IMR-90 (cell line): ENCODE measurements around the gene HOXD13.

ENCODE experiments used
- BHLHE40 ChIP-seq: fragments of 150-350 bp; IDR thresholded peaks from 2 replicates; pipeline ENCODE4 v1.6.1; 2016; ENCODE audit warnings: mild to moderate bottlenecking, low read depth, low read length
- CEBPB ChIP-seq: IDR thresholded peaks from 2 replicates; pipeline ENCODE4 v1.6.1; 2012; ENCODE audit warnings: low read depth, low read length, improper control_type of control experiment
- FOS ChIP-seq: fragments of 150-350 bp; IDR thresholded peaks from 2 replicates; pipeline ENCODE4 v1.6.1; 2016; ENCODE audit warnings: low read depth, low read length
- MAFK ChIP-seq: IDR thresholded peaks from 2 replicates; pipeline ENCODE4 v1.6.1; 2012; ENCODE audit warnings: low read depth, low read length, improper control_type of control experiment
- MAZ ChIP-seq: IDR thresholded peaks from 2 replicates; pipeline ENCODE4 v1.6.1; 2012; ENCODE audit warnings: low read depth, mild to moderate bottlenecking, low read length, improper control_type of control experiment, moderate library complexity, borderline replicate concordance
- MXI1 ChIP-seq: IDR thresholded peaks from 2 replicates; pipeline ENCODE4 v1.6.1; 2012; ENCODE audit warnings: low read depth, mild to moderate bottlenecking, low read length, moderate library complexity, borderline replicate concordance
- NFE2L2 ChIP-seq: fragments of 150-350 bp; IDR thresholded peaks from 2 replicates; pipeline ENCODE4 v1.6.1; 2016; ENCODE audit warnings: low read depth, mild to moderate bottlenecking, low read length
- POLR2A ChIP-seq: IDR thresholded peaks from 2 replicates; pipeline ENCODE4 v1.6.1; 2012; ENCODE audit warnings: mild to moderate bottlenecking, low read depth, low read length
- RAD21 ChIP-seq: IDR thresholded peaks from 2 replicates; pipeline ENCODE4 v1.6.1; 2012; ENCODE audit warnings: low read length, improper control_type of control experiment
- RCOR1 ChIP-seq: IDR thresholded peaks from 2 replicates; pipeline ENCODE4 v1.6.1; 2012; ENCODE audit warnings: mild to moderate bottlenecking, low read length, improper control_type of control experiment; ENCODE audit not compliant: insufficient replicate concordance
- TF ChIP-seq, protein P1 (sequence below): conservative IDR thresholded peaks from 2 replicates; pipeline ENCODE4 v1.5.1; 2012; ENCODE audit warnings: mild to moderate bottlenecking, low read depth, low read length, improper control_type of control experiment
- TF ChIP-seq, protein P2 (sequence below): fragments of 150-350 bp; IDR thresholded peaks from 2 replicates; pipeline ENCODE4 v1.6.1; 2016; ENCODE audit warnings: low read depth, mild to moderate bottlenecking, low read length, moderate library complexity, borderline replicate concordance
- TF ChIP-seq, protein P3 (sequence below): fragments of 150-350 bp; IDR thresholded peaks from 2 replicates; pipeline ENCODE4 v1.6.1; 2017; ENCODE audit warnings: mild to moderate bottlenecking, antibody characterized with exemption, low read length, low read depth

DNA sequence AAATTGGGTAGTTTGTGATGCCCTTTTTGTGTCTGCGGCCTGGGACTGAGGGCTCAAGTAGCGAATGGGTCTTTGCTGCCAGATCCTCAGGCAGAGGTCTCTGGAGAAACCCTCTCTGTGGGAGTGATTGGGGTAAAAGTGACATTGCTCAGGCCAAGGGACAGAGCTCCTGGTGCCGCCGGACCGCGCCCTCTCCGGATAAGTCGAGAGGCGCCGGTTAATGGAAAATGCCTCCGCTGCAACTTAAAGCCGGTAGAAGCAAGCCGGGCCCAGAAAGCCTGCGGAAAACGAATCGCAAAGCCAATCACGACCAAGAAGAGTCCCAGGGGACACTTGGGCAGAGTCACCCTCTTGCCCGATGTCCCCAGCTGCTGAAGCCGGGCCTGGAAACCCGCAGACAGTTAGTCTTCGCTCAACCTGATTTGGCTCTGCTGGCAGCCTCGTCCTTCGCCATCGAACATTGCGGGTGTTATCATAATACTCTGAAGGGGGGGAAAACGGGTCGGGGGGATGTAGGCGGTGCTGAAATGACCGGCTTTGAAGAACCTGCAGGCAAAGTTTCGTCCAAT, 6.7 kb downstream of the HOXD13 start:
- TF ChIP-seq, protein P1, sequence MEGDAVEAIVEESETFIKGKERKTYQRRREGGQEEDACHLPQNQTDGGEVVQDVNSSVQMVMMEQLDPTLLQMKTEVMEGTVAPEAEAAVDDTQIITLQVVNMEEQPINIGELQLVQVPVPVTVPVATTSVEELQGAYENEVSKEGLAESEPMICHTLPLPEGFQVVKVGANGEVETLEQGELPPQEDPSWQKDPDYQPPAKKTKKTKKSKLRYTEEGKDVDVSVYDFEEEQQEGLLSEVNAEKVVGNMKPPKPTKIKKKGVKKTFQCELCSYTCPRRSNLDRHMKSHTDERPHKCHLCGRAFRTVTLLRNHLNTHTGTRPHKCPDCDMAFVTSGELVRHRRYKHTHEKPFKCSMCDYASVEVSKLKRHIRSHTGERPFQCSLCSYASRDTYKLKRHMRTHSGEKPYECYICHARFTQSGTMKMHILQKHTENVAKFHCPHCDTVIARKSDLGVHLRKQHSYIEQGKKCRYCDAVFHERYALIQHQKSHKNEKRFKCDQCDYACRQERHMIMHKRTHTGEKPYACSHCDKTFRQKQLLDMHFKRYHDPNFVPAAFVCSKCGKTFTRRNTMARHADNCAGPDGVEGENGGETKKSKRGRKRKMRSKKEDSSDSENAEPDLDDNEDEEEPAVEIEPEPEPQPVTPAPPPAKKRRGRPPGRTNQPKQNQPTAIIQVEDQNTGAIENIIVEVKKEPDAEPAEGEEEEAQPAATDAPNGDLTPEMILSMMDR = no peak
- TF ChIP-seq POLR2A = no peak
- TF ChIP-seq MXI1 = no peak
- TF ChIP-seq FOS = no peak
- TF ChIP-seq MAFK = no peak
- TF ChIP-seq BHLHE40 = no peak
- no peak for TF ChIP-seq MAZ
- TF ChIP-seq, protein P2, sequence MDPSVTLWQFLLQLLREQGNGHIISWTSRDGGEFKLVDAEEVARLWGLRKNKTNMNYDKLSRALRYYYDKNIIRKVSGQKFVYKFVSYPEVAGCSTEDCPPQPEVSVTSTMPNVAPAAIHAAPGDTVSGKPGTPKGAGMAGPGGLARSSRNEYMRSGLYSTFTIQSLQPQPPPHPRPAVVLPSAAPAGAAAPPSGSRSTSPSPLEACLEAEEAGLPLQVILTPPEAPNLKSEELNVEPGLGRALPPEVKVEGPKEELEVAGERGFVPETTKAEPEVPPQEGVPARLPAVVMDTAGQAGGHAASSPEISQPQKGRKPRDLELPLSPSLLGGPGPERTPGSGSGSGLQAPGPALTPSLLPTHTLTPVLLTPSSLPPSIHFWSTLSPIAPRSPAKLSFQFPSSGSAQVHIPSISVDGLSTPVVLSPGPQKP = no peak
- TF ChIP-seq RAD21 = no peak
- TF ChIP-seq RCOR1 = no peak
- TF ChIP-seq, protein P3, sequence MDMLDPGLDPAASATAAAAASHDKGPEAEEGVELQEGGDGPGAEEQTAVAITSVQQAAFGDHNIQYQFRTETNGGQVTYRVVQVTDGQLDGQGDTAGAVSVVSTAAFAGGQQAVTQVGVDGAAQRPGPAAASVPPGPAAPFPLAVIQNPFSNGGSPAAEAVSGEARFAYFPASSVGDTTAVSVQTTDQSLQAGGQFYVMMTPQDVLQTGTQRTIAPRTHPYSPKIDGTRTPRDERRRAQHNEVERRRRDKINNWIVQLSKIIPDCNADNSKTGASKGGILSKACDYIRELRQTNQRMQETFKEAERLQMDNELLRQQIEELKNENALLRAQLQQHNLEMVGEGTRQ = no peak
- TF ChIP-seq NFE2L2 = no peak
- TF ChIP-seq CEBPB = no peak
